Measurements from ENCODE around the gene KCTD21. TPM values are rescaled to one million over a fixed set of nuclear protein-coding genes. Genes with fewer than 3 reads are reported as not detected.
"Not testable (repeated sequence)": the region's sequence is repeated elsewhere in the genome, so short reads cannot be mapped to it uniquely, and the experiment has no call there.

KCTD21 gene
- total RNA-seq, 3 donors from 2014 or later = 7.5 to 11.1 (median 8.1) TPM

GRCh38 chr11:78181185-78181584 is 7.2 kb downstream of the KCTD21 start:
- H3K9me3 ChIP-seq = no peaks in the 10 kb centered on the region
- DNase-seq (no peak), ATAC-seq (no peak)
- H3K4me1 ChIP-seq (ENCODE audit: low read depth) = no peaks in the 10 kb centered on the region
- TF ChIP-seq CTCF (IDR thresholded peaks at IDR 0.05) = no peak
- H3K4me3 ChIP-seq = no peak overlapping the region
- intact Hi-C loops (cut with DNase I, micrococcal nuclease) = no loop called here
- H3K36me3 ChIP-seq (ENCODE audit: low read depth) = no peaks in the 10 kb centered on the region

- intact Hi-C loops (cut with DNase I, micrococcal nuclease) = no loop called here
- no peak for ATAC-seq
- Histone ChIP-seq H3K4me1 (ENCODE audit: low read depth) (no peaks in the 10 kb centered on the region), H3K4me3 (no peak overlapping the region), H3K9me3 (no peaks in the 10 kb centered on the region), H3K36me3 (ENCODE audit: low read depth) (no peaks in the 10 kb centered on the region)
- DNase-seq = no peak
- no peak for TF ChIP-seq CTCF (IDR thresholded peaks at IDR 0.05)
These were observed 7.7 kb downstream of the KCTD21 start for GRCh38 chr11:78180751-78181150.

- H3K36me3 ChIP-seq (ENCODE audit: low read depth) = no peaks in the 10 kb centered on the region
- intact Hi-C loops (cut with DNase I, micrococcal nuclease) = no loop called here
- H3K9me3 ChIP-seq = no peaks in the 10 kb centered on the region
- TF ChIP-seq CTCF (IDR thresholded peaks at IDR 0.05) = no peak
- DNase-seq (no peak), ATAC-seq (peak; percentile 17)
- no peaks in the 10 kb centered on the region for H3K4me1 ChIP-seq (ENCODE audit: low read depth)
- H3K4me3 ChIP-seq = no peak overlapping the region
These were observed 8.9 kb downstream of the KCTD21 start for GRCh38 chr11:78179459-78180071.

- Histone ChIP-seq H3K4me3 (no peak overlapping the region), H3K9me3 (no peaks in the 10 kb centered on the region), H3K36me3 (ENCODE audit: low read depth) (no peaks in the 10 kb centered on the region), H3K4me1 (ENCODE audit: low read depth) (no peaks in the 10 kb centered on the region)
- no peak for ATAC-seq
- TF ChIP-seq CTCF (IDR thresholded peaks at IDR 0.05) = no peak
- intact Hi-C loops (cut with DNase I, micrococcal nuclease) = no loop called here
- no peak for DNase-seq
These were observed 11.2 kb downstream of the KCTD21 start for GRCh38 chr11:78177216-78177615.

DNA sequence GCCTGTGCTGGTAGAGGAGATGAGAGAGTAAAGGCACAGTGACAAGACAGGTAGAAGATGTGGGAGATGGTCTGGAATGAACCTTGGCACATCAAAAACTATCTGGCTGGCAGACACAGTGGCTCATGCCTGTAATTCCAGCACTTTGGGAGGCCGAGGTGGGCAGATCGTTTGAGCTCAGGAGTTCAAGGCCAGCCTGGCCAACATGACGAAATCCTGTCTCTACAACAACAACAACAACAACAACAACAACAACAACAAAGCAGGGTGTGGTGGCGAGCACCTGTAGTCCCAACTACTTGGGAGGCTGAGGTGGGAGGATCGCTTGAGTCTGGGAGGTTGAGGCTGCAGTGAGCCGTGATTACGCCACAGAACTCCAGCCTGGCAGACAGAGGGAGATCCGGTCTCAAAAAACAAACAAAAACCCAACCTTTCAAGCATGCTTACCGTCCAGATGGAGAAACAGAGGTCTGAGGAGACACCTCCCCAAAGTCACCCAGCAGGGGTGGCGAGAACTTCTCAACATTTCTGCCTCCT is 11.8 kb downstream of the KCTD21 start:
- Histone ChIP-seq H3K4me3 (no peak overlapping the region), H3K4me1 (ENCODE audit: low read depth) (no peaks in the 10 kb centered on the region), H3K36me3 (ENCODE audit: low read depth) (no peaks in the 10 kb centered on the region), H3K9me3 (no peaks in the 10 kb centered on the region)
- ATAC-seq (no peak), DNase-seq (no peak)
- intact Hi-C loops (cut with DNase I, micrococcal nuclease) = no loop called here
- no peak for TF ChIP-seq CTCF (IDR thresholded peaks at IDR 0.05)

DNA sequence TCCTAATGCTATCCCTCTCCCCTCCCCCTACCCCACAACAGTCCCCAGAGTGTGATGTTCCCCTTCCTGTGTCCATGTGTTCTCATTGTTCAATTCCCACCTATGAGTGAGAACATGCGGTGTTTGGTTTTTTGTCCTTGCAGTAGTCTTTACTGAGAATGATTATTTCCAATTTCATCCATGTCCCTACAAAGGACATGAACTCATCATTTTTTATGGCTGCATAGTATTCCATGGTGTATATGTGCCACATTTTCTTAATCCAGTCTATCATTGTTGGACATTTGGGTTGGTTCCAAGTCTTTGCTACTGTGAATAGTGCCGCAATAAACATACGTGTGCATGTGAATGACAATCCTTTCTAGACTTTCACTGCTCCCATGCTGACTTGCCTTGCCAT is 12.6 kb downstream of the KCTD21 start:
- ATAC-seq; intact Hi-C loops (cut with DNase I, micrococcal nuclease): not testable (repeated sequence)

More for the DNA sequence above, 12.6 kb downstream of the KCTD21 start:
- not testable (repeated sequence) for H3K36me3 ChIP-seq (ENCODE audit: low read depth); H3K9me3 ChIP-seq; DNase-seq; H3K4me1 ChIP-seq (ENCODE audit: low read depth); H3K4me3 ChIP-seq

Measured in mucosa of descending colon (tissue), 3 donors.